Middle frontal gyrus (tissue), 1 donor: ENCODE data around the gene EPOP.

Source experiments
- DNase-seq: peaks from one replicate; pipeline ENCODE4 v3.0.0-alpha.2; 2015; ENCODE audit warnings: low spot score; ENCODE audit errors: extremely low spot score

The EPOP gene

DNA sequence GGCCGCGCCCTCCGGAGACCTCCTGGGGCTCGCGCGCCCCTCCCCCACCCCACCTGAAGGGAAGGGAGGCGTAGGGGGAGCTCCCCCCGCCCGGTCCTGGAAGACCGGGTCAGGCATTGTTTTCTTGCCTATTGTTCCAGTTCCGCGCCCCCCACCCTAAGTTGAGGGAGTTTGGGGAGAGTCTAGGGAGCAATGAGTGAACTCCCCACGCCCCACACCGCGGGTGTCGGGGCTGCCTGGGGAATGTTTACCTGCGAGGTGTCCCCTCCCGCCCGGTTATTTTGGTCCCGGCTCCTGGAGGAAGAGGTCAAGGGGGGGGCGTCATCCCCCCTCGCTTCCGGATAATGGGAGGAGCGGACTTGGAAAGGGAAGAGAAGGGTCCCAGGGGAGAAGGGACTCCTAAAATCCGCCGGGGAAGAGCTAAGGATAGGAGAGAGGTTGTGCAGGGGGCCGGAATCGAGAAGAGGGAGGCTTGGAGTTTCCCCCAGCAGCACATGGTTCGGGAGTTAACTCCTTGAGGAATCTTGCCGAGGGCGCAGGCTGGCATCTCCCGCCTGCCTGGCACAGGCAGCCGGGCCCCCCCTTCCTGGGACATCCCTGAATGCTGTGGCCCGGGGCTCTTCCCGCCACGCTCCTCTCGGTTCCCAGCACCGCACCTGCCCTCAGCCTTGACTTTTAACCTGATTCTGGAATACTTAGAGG, 31.2 kb upstream of the EPOP start:
- DNase-seq = no peak

DNA sequence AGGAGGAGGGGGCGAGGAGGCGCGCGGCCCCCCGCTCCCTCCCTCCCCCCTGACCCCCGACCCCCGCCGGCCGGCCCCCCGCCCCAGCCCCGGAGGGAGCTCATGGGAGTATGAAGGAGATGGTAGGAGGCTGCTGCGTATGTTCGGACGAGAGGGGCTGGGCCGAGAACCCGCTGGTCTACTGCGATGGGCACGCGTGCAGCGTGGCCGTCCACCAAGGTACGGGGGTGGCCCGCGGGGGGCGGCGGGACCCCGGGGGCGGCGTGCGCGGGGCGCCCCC, 30.7 kb upstream of the EPOP start:
- no peak for DNase-seq

DNA sequence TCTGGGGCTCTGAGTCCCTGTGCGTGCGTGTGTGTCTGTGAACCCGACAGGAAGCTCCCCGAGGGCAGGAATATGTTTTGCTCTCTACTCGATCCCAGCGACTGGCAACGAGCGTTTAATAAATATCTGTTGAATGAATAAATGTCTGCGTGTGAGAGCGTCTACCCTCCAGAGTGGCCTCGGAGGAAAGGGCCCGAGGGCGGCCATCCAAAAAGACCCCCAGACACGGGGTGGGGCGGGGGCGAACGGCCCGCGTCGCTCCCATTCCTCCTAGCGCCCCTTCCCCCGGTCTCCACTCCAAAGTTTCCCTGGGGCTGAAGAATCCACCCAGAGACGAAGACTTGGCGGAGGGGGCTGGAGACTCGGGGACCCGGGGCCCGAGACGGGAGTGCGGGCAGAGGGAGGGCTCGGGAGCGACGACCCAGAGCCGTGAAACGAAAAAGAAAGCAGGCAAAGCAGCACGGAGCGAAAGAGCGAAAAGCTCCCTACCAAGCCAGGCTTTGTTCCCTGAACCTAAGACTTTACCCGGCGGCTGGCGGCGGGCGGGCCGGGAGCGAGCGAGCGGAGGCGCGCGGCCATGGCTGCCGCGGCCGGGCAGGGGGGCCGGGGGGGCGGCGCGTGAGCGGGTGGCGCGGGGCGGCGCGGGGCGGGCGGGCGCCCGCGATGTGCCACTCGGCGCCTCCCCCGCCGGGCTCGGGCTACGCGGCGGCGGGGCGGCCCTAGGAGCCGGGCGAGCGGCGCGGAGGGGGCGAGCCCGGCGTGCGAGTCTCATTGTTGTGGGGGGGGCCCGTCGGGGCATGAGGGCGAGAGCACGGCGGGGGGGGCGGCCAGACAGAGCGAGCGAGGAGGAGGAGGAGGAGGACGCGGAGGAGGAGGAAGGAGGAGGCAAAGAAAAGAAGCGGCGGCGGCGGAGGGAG, 30.1 kb upstream of the EPOP start, which contains the start of gene MLLT6:
Gene MLLT6 (plus strand): TSS at position 668 of the 917 bp plus-strand sequence. CDS start 360 bp downstream, outside the sequence.
- DNase-seq = peak; percentile 65

DNA sequence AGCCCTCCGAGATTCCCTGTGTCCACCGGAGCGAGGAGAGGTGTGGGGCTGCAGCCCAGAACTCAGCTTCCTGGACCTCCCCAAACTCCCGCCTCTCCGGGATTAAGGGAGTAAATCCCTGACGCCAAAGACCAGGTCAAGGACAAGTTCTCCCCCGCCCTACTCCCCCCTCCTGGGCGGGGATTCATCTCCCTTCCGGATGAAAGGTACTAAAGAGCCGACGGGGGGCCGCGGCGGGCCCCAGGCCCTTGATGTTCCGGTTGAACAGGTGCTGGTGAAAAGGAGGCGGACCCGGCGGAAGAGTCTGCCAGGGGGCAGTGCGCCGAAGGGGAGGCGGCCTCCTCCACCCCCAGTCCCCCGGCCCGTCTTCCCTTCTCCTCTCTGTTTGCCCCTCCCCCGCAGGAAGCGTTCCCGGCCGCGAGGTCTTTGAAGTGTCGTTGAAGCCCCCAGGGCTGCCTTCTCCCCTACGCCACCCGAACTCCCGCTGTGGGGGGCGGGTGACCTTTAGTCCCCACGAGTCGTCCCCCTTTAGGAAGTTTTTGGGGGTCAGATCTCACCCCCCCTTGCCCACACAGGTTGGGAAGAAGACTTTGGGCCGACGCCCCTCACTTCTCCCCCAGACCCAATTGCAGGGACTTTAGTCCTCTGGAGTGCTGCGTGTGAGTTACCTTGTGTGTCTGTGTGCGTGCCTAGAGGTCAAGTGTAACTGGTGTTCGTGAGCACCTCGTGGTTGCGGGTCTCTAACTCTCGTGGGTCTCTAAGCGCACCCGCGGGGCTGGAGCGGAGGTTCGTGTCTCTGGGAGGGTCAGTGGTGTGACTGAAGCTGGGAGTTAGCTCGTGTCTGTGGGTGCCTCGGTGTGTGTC, 29.2 kb upstream of the EPOP start:
- DNase-seq = no peak

DNA sequence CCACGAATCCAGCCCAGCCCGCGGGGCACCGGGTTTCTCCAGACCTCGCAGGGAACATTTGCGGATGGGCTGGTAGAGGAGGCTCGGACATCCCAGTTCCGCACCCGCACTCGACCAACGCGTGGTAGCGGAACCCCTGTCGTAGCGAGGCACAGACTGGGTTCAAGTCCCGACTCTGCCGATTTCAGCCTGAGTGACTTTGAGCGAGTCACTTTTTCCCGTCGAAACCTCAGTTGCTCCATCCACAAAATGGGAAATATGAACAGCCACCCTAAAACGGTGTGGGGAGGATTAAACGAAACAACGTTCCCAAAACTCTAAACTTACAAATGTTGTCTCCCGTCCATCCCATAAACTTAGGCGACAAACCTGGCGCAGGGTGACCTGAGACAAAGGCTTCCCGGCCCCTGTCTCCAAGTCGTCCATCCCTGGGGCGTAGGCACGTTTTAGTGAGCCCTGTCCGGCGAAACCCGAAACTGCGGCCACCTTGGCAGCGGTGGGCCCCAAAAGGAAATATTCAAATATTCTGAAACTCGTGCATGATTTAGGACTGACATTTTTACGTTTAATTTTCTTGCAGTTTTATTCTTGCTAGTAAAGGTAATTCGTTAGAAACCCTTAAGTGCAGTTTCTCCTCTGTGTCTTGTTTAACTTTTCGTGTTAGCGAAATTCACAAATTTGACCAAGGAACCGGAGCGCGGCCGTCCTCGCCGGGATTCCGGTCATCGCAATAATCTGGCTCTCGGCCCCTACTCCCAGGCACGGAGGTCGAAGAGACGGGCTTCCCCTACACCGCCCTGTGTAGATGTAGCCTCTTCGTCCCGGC, 28.4 kb upstream of the EPOP start:
- DNase-seq = no peak

DNA sequence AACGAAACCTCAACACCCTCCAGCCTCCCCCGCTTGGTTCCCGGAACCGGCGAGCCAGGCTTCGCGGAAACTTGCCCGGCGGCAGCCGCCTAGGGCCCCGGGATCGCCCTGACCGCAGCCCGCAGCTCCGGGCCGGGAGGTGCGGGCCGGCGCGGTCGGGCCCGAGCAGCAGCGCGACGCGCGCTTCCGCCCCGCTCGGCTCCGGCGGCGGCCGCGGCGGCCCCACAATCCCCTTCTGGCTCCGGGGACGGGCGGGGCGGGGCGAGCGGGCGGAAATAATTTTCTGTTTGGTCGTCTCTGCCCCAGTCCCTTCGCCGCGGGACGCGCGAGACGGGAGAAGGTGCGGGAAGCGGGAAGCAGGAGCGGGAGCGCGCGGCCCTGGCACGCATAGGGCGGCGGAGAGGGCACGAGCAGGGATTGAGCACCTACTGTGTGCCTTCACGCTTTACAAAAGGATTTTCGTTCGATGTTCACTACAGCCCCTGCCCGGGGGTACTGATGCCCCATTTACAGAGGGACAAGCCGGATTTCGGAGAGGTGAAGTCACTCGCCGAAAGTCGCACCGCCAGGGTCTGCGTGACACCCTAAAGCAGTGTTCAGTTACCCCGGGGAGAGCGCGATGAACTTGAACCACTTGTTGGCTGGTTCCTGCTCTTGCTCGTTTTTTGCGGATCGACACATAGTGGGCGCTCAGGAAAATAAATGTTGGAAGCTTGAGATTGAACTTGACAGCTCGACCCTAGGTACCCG, 27.6 kb upstream of the EPOP start:
- DNase-seq = peak; percentile 70

DNA sequence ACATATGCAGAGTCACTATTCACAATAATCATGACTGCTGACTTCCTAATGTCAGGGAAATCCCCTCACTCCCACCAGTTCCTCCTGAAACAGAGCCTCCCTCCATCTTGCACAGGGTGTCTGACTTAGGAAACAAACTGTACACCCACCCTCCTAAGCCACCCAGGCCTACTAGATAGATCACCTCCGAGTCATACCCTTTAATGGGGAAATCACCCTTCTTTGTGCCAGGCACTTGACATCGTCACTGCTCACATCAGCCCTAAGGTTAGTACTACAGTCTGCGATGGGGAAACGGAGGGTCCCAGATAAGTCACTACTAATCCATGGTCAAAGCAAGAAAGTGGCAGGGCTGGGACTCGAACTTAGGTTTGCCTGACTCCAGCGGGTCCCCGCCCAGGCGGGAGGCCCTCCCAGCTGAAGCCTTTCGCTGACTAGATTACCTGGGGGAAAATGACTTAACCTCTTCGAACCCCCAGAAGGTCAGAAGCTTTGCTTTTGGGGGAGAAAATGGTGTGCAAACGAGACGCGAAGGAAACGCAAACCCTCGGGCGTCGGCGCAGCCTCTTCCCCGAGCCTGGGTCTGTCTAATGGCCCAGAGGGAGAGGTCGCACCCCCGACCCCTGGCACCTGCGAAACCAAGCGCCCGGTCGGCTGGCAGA, 26.9 kb upstream of the EPOP start:
- DNase-seq = no peak

DNA sequence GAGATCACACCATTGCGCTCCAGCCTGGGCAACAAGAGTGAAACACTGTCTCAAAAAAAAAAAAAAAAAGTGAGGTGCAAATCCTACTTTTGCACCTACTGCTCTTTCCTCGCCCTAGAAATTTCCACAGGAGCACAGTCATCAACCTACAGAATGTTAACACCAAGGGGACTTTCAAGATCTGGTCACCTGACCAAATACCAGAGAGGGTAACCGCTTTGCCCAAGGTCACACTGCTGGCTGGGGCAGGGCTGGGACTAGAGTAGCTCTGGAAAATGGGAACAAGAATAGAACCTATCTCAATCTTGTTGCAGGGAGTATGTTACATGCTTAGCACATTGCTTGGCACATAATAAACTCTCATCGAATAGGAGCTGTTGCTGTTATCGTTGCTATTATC, 24.0 kb upstream of the EPOP start:
- no peak for DNase-seq

DNA sequence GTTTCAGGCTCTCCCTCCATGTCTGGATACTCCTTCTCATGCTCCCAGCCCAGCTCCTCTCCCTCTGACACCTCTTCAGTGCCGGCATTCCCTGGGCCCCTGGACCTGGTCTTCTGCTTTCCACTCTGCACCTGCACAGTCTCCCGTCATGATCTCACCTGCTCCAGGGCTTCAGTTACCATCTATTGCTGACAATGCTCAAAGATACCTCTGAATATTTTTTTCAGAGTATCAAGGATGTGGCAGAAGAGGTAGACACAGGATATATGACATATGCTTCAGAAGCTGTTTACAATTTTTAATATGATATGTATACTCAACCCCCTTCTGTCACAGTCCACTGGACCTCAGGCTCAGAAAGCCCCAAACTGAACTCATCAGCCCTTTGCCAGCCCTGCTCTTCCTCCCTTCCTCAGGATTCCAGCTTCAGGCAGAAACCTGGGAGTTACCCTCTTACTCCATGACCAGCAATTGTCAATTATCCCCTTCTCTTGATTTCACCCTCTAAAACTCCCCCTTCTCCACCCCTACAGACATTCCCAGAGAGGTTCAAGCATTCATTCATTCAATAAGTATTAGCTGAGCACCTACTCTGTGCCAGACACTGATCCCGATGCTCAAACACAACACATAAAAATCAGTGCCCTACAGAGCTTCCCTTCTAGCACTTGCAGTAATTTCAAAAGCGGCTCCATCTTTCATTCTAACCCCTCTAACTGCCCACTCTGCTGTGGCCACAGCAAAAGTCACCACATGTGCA, 22.5 kb upstream of the EPOP start:
- no peak for DNase-seq

DNA sequence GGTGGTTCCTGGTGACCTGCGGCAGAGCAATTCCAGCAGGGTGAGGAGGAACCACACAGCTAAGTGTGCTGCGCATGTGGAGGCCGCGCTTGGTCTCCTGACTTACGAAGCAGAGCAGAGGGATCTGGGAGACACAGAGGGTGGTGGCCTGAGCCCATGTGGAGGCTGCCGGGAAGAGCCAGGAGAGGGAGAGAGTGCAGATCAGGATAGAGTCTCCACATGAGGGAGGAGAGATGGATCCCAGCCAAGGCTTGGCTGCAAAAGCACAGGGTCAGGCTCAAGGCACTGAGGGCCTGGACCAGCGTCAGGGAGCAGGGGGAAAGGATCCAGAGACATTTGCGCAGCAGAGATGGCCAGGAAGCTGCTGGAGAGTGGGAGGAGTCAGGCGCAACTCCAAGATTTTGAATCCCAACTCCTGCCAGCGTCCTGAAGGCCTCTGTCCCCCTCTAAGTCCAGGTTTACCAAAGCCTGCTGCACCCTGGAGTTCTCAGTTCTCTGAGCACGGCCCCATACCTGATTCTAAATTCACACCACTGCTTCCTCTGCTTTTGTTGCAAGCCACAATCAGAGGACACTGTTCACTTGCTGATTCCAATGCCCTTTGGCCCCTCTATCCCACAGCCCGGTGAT, 19.1 kb upstream of the EPOP start:
- no peak for DNase-seq

DNA sequence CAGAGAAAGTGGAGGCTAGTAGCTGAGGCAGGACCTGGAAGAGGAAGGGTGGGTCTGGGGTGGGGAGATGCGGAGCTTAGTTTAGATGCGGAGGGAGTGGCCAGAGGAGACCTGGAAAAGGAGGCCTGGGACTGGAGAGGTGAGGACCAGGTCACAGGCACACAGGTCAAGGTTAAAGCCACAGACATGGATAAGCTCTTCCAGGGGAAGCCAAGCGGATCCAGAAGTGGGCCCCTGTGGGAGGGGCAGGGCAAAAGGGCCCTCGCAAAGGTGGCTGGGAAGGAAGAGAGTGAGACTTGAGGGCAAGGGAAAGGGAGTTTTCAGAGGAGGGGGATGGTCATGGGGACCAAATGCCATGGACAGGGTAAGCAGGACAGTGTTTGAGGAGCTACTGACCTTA, 16.4 kb upstream of the EPOP start:
- DNase-seq = no peak

DNA sequence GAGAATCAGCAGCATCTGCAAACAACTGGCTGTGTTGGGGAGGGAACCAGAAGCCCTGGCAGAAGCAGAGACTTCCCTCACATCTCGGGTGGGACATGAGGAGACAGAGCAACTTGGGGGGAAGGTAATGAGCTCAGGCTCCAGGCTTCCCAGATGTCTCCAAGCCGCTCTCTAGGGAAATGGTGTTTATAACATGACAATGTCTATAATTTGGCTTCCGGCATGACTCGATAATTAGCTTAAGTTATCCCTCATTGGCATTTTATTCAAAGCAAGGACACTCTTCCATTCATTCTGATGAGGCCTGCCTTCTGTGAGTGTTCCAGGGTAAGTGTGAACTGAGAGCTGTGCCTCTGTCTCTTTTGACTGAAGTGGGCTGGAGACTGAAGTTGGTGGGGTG, 15.6 kb upstream of the EPOP start:
- DNase-seq = no peak

DNA sequence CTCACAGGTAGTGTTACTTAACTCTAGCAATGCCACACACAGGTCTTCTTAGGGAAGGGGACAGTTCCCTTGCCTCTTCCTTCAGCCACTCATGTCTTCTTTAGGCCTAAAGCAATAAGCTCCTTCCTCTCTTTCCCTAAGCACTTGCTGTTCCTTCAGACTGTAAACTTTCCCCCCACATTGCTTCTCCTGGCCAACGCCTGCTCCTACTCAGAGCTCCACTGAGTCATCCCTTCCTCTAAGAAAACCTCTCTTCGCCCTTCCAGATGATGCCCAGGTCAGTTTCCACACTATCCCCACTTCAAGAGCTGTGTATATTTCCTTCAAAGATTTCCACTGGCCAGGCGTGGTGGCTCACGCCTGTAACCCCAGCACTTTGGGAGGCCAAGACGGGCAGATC, 12.5 kb upstream of the EPOP start:
- DNase-seq = no peak

DNA sequence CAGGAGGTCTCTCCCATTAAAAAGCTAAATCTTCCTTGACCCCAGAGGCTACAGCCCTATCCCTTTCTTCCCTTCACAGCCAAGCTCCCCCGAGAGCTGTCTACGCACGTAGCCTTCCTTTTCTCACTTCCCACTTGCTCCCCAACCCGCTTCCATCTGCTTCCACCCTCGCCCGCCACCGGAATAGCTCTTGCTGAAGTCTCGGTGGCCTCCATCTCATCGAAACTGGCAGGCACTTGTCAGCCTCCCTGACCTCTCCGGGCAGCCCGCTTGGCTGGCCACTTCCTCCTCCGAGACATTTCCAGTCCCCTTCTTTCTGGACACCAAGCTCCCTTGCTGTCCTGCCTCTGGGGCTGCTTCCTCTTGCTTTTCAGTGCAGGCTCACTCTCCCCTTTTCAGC, 10.7 kb upstream of the EPOP start:
- DNase-seq = no peak

DNA sequence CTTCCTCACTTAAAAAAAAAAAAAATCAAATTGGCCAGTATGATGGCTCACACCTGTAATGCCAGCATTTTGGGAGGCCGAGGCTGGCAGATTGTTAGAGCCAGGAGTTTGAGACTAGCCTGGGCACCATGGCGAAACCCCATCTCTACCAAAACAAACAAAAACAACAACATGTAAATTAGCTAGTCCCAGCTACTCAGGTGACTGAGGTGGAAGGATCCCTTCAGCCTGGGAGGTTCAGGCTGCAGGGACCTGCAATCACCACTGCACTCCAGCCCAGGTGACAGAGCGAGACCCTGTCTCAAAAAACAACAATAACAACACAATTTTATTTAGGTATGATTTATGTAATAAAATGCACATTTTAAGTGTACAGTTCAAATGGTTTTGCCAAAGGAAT, 6.3 kb upstream of the EPOP start:
- DNase-seq = no peak

DNA sequence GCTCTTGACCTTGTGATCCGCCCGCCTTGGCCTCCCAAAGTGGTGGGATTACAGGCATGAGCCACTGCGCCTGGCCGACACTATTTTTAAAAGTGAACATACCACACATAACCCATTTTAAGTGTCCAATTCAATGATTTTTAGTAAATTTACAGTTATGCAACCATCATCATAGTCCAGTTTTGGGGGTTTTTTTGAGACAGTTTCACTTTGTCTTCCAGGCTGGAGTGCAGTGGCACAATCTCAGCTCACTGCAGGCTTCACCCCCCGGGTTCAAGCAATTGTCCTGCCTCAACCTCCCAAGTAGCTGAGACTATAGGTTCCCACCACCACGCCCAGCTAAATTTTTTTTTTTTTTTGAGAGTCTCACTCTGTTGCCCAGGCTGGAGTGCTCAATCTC, 3.1 kb upstream of the EPOP start:
- DNase-seq = no peak

DNA sequence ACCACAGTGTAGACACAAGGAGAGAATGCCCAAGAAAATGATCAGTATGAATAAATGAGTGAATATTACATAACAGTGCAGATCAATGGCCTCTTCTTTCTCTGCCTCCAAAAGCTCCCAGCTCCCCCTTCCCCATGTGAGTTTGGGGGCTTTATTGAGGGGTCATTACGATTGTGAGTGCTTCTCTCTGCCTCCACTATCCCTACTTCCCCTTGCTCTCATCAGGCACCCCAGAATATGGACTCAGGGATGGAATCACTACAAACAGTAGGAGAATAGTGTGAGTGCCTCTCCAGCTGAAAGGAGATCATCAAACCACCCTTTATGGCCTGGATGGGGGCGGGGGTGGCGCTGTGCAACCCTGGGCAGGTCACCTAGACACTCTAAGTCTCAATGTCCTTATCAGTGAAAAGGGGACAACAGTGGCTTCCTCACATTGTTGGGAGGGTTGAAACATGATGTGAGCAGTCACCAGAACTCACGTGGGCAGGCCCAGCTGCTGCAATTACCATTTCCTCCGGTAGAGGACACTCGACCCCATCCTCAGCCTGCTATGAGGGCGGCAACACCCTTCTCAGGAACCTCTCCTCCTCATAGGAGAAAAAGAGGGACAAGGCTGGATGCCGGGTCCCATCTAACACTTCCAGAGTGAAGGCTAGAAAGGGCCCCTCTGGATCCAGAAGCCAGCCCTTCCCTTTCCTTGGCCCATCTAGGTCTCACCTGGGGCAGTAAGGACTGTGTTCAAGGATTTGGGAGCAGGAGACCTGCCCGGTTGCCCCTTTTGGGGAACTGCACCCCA, 2.1 kb upstream of the EPOP start:
- DNase-seq = peak; percentile 74
